Middle frontal gyrus (tissue), 1 donor: Measurements from ENCODE around the gene FYCO1.

ENCODE experiments used
- DNase-seq: peaks from one replicate; pipeline ENCODE4 v3.0.0-alpha.2; 2015; ENCODE audit warnings: low spot score; ENCODE audit errors: extremely low spot score

FYCO1 gene

DNA sequence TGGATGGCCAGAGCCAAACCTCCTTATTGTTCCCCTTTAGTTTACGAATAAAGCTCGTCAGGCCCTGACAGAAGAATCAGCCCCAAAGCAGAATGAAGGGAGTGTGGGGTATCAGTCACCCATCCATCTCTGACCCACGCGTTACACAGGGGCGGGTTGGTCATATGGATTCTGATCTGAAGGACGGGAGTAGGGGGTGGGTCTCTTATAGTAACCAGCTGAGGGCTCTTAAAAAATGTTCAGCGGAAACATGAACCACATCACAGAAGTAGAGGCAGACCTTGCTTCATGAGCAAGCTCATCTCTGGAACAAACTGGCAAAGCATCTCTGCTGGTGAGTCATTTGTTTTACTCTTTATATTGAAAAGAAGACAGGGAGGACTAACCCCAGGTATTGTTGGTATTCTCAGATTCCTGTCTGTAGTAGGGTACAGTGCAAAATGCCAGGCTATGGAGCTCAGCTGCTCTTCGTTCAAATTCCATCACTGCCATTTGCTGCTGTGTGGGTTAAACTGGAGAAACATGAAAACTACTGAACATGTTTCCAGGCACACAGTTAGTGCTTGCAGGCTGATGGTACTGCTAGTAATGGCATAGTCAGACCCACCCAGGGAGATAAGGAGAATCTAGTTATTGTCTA is 52.3 kb downstream of the FYCO1 start, which contains the start of gene CXCR6:
Gene CXCR6 (plus strand): TSS at position 258 of the 640 bp plus-strand sequence. CDS start 3,018 bp downstream, outside the sequence.
- DNase-seq, result no peak

- DNase-seq, result no peak
These were observed 53.4 kb downstream of the FYCO1 start for GRCh38 chr3:45942051-45942825.

DNA sequence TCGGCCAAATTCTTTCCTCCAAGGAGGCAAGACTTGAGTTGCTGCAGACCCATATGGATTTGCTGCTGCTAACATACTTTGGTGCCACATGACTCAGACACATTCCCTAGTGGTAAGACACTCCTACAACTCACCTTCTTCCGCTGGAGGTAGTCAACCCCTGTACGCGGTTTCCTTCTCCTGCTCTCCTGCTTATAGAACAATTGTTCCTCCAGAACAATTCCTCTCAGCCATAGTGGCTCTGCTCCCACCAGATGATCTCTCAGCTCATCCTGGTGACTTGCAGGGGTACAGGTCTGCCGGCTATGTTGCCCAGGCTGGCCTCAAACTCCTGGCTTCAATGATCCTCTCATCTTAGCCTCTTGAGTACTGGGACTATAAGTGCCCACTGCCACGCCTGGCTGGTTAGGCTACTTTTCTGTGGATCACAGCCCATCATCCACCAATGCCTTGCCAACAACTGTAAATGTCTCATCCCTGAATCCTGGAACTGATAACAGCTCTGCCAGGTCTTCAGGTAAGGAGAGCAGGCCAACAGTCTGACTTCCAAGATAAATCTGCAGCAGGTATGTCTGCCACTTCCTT is 54.8 kb downstream of the FYCO1 start:
- no peak for DNase-seq

DNA sequence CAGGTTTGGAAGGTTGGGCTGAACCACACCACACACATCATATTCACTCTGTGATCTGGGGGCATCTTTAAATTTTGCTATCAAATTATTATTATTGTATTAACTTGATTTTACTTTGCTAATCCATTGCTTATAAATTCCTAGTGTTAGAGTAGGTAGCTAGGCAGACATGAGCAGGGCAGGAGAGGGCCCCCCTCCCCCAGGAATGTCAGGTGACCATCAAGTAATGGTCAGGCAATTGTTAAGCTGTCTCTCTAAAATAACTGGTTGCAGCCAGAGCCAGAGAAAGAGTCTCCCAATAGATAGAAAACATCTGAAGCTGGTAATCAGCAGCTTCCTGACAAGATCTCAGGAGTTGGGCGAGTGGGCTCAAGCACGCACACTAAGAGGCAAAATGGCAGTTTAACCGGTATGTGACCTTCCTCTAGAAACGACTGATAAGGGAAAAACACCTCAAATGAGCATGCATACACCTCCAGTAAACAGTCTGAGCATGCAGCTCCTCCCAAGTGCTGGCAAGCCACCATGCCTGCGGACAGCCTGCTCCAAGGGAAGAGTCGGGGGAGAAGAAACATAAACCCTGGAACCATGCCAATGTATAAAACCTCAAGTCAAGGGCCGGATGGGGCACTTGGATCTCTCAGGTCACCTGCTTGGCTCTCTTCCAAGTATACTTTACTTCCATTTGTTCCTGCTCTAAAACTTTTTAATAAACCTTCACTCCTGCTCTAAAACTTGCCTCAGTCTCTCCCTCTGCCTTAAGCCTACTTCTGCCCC is 55.4 kb downstream of the FYCO1 start:
- no peak for DNase-seq

GRCh38 chr3:45939341-45939771 is 56.3 kb downstream of the FYCO1 start:
- DNase-seq, result no peak

GRCh38 chr3:45938864-45939263 is 56.8 kb downstream of the FYCO1 start:
- DNase-seq, result peak; percentile 79

GRCh38 chr3:45938043-45938435 is 57.6 kb downstream of the FYCO1 start:
- DNase-seq, result no peak

GRCh38 chr3:45937206-45938042 is 58.2 kb downstream of the FYCO1 start:
- no peak for DNase-seq

DNA sequence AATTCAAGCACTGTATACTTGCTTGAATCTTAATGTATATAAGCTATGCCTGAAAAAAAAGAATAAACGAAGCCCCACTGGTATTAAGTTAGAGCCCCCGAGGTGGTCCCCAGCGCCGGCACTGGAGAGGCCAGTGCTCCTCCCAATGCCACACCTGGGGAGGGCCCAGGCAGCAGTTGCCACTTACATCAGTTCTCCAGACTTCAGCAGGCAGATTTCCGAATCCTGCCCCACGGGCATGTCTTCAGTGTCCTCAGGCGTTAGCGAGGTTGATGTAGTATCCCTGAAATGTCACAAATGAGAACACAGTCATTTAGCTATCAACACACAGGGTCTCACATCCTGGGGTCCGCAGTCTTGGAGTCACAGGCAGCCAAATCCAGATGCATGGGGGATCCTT is 59.4 kb downstream of the FYCO1 start:
- DNase-seq, result no peak

DNA sequence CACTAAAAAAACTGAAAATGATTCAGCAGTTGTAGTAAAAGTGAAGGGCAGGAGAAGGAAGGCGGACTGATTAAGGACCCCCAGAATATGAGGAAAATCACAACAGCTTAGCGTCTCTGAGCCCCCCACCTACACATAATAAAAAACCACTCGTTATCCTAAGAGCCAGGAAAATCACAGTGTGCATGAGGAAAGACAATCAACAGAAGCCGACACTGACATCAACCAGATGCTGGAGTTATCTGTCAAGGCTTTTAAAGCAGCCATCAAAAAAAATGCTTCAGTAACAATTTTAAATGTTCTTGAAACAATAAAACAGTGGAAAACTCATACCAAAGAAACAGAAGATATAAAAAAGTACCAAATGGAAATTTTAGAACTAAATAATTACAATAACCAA is 62.0 kb downstream of the FYCO1 start:
- no peak for DNase-seq

DNA sequence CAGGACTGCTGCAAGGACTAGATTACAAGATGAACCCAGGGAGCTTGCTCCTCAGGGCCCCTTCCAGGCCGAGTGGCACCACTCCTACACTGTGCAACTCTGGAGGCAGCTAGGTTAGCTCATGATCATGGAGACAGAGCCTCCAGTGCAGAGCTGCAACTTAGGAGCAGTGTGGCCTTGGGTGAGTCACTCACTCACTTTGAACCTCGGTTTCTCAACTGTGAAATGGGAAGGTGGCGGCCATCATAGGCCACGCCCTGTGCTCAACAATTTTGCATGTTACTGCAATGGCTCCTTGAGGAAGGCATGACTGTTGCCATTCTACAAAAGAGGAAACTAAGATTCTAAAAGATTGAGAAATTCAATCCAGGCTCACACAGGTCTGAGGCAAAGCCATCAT is 63.5 kb downstream of the FYCO1 start:
- no peak for DNase-seq

DNA sequence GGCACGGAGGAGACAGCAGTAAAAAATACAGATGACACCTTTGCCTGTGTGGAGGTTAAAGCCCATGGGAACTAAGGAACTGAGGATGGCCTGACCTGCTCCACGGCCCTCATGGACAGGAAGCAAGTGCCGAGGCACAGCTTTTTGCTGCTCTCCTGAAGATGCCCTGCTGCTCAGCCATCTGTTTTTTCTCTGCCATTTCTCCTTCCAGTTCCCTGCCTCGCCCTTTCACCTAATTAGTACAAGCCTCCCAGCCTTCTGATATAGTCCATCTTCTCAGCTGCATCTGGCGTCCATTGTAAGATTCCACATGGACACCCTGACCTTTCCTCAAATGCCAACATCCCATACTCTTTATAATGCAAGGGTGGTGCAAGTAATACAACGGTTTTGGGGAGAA is 64.1 kb downstream of the FYCO1 start:
- no peak for DNase-seq

- peak; percentile 46 for DNase-seq
These were observed 66.5 kb downstream of the FYCO1 start for GRCh38 chr3:45929042-45929679.

GRCh38 chr3:45927881-45928280 is 67.7 kb downstream of the FYCO1 start:
- no peak for DNase-seq

DNA sequence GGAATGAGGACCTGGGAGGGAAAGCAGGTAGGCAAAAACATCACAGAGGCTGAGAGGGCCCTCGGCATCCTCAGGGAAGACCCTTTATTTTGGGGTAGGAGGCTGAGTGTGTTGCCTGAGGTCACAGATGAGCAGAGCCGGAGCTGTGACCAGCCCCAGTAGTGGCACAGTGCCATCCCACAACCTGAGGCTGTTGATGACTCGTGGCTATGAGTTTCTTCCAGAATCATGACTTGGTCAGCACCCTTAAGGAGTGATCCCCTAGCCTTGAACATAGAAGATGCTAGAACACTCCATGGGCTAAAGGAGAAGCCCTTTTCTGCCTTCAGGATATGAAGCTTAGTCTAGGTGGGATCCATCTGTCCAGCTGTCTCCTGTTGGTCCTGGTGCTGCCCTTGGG is 71.9 kb downstream of the FYCO1 start:
- DNase-seq, result no peak

- DNase-seq, result no peak
These were observed 72.6 kb downstream of the FYCO1 start for GRCh38 chr3:45922950-45923590.

DNA sequence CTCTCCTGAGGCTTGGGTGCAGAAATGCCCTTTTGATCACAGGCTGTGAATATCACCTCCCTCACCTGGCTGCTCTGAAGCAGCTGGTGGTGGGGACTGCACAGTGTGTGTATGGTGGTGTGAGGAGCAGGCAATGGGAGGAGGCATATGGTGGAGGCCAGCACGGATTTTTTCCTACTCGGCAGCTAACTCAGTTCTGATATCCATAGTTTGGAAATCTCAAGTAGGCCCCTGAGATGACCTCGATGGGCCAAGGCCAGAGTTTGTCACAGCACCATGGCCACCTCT is 73.6 kb downstream of the FYCO1 start:
- no peak for DNase-seq

- DNase-seq, result no peak
These were observed 74.2 kb downstream of the FYCO1 start for GRCh38 chr3:45921158-45922038.
